Ovary (tissue), 3 donors: ENCODE data around the gene TMED7.

Experiments used
- POLR2A ChIP-seq: fragments of 450-650 bp; IDR thresholded peaks from one replicate; pipeline ENCODE4 v1.6.1; 2017; ENCODE audit warnings: antibody characterized with exemption, mild to moderate bottlenecking, moderate library complexity
- TF ChIP-seq, protein P1 (sequence below), 3 donors: fragments of 450-650 bp in 2 of 3; fragments of 200-600 bp in 1 of 3; IDR thresholded peaks; one replicate each; pipeline versions ENCODE4 v1.5.1 to v1.8.0; 2016 to 2022; ENCODE audit warnings: antibody characterized with exemption in 3 of 3, mild to moderate bottlenecking in 1 of 3
- donor health status: DM: no; HTN: no; CAD: no.

DNA sequence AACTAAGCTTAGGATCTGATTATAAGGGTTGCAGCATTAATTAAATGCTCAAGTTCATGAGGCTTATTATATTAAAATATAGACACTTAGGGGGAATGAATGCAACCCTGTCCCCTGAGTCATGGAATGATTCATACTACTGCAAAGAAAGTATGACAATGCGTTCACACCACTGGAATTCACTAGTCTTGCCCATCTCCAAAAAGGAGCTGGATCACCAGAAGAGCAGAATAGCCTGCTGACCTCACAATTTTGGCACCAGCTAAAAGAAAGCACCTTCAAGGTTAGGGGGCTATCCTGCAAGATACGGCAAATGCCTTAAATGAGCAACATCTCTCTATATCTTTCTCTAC is 32.0 kb upstream of the TMED7 start:
- TF ChIP-seq, protein P1, sequence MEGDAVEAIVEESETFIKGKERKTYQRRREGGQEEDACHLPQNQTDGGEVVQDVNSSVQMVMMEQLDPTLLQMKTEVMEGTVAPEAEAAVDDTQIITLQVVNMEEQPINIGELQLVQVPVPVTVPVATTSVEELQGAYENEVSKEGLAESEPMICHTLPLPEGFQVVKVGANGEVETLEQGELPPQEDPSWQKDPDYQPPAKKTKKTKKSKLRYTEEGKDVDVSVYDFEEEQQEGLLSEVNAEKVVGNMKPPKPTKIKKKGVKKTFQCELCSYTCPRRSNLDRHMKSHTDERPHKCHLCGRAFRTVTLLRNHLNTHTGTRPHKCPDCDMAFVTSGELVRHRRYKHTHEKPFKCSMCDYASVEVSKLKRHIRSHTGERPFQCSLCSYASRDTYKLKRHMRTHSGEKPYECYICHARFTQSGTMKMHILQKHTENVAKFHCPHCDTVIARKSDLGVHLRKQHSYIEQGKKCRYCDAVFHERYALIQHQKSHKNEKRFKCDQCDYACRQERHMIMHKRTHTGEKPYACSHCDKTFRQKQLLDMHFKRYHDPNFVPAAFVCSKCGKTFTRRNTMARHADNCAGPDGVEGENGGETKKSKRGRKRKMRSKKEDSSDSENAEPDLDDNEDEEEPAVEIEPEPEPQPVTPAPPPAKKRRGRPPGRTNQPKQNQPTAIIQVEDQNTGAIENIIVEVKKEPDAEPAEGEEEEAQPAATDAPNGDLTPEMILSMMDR (IDR thresholded peaks at IDR 0.05): no peak
- TF ChIP-seq POLR2A: no peak
